SU-DHL-6 (cell line): Measurements from ENCODE around the gene SORCS2.

ENCODE experiments used
- H2AFZ ChIP-seq: fragments of 200-600 bp; sonication (generic); 2 replicates; pipeline ENCODE4 v1.6.1; 2014; ENCODE audit warnings: low read depth, mild to moderate bottlenecking, moderate library complexity, mixed read lengths, antibody characterized with exemption, low read length; ENCODE audit not compliant: severe bottlenecking
- H3F3A ChIP-seq: fragments of 200-600 bp; shearing (Covaris generic); 2 replicates; pipeline ENCODE4 v1.6.0; 2016; ENCODE audit warnings: antibody characterized with exemption, mild to moderate bottlenecking; ENCODE audit not compliant: insufficient read depth
- H3K27ac ChIP-seq: fragments of 200-600 bp; sonication (generic); 2 replicates; pipeline ENCODE4 v1.5.1; 2016; ENCODE audit warnings: low read depth, mild to moderate bottlenecking, low read length, moderate library complexity, mixed read lengths
- H3K27me3 ChIP-seq: fragments of 200-600 bp; sonication (generic), shearing (Covaris generic); 2 replicates; pipeline ENCODE4 v1.6.0; 2014; ENCODE audit warnings: mild to moderate bottlenecking, low read length
- H3K36me3 ChIP-seq: fragments of 200-600 bp; sonication (generic); 2 replicates; pipeline ENCODE4 v1.6.1; 2014; ENCODE audit warnings: mild to moderate bottlenecking, low read length, mixed read lengths
- H3K4me2 ChIP-seq: fragments of 300-600, 200-600 bp; shearing (Covaris generic), sonication (generic); 2 replicates; pipeline ENCODE4 v1.6.0; 2014; ENCODE audit warnings: low read length, low read depth, mild to moderate bottlenecking; ENCODE audit not compliant: poor library complexity, severe bottlenecking
- H3K4me3 ChIP-seq: fragments of 200-600 bp; sonication (generic); 2 replicates; pipeline ENCODE4 v1.5.1; 2014; ENCODE audit warnings: antibody characterized with exemption, low read length, mild to moderate bottlenecking, mixed read lengths; ENCODE audit not compliant: insufficient read depth, poor library complexity, severe bottlenecking
- H3K79me2 ChIP-seq: fragments of 200-600 bp; sonication (generic); 2 replicates; pipeline ENCODE4 v1.6.1; 2014; ENCODE audit warnings: mild to moderate bottlenecking, low read length, moderate library complexity; ENCODE audit not compliant: insufficient read depth
- H3K9ac ChIP-seq: fragments of 200-600 bp; sonication (generic); 2 replicates; pipeline ENCODE4 v1.7.0; 2014; ENCODE audit warnings: mild to moderate bottlenecking, low read length
- H3K9me2 ChIP-seq: fragments of 200-600 bp; sonication (generic); replicated peaks from 2 replicates; pipeline ENCODE4 v1.6.1; 2014; ENCODE audit warnings: low read length; ENCODE audit not compliant: insufficient read depth
- H3K9me3 ChIP-seq: fragments of 200-600 bp; sonication (generic); 2 replicates; pipeline ENCODE4 v1.6.1; 2014; ENCODE audit warnings: low read length, mixed read lengths; ENCODE audit not compliant: insufficient read depth
- H4K20me1 ChIP-seq: fragments of 200-600 bp; sonication (generic); 2 replicates; pipeline ENCODE4 v1.6.1; 2014; ENCODE audit warnings: low read depth, mild to moderate bottlenecking, antibody characterized with exemption, low read length, moderate library complexity, mixed read lengths
- CTCF ChIP-seq: fragments of 200-600 bp; sonication (generic); IDR thresholded peaks from one replicate; pipeline ENCODE4 v1.5.1; 2017; ENCODE audit warnings: antibody characterized with exemption, mild to moderate bottlenecking, low read length, moderate library complexity; ENCODE audit not compliant: insufficient read depth, poor library complexity, severe bottlenecking
- EZH2phosphoT487 ChIP-seq: fragments of 200-600 bp; sonication (generic), shearing (Covaris generic); conservative IDR thresholded peaks from 2 replicates; pipeline ENCODE4 v1.6.1; 2018; ENCODE audit warnings: mild to moderate bottlenecking, antibody characterized with exemption, low read length, moderate library complexity, mixed read lengths

The SORCS2 gene

GRCh38 chr4:7536876-7537275, 344.5 kb downstream of the SORCS2 start:
- Histone ChIP-seq H3K4me2 (no peak overlapping the region), H3K79me2 (no peaks in the 10 kb centered on the region), H3F3A (no peaks in the 10 kb centered on the region), H3K9me2 (no peaks in the 10 kb centered on the region), H3K4me3 (no peak overlapping the region), H4K20me1 (no peaks in the 10 kb centered on the region), H3K9ac (no peak overlapping the region), H3K27me3 (no peaks in the 10 kb centered on the region), H3K9me3 (no peaks in the 10 kb centered on the region), H2AFZ (no peak overlapping the region), H3K27ac (no peak overlapping the region), H3K36me3 (no peaks in the 10 kb centered on the region)
- TF ChIP-seq CTCF, result no peak
- no peak for TF ChIP-seq EZH2phosphoT487

DNA sequence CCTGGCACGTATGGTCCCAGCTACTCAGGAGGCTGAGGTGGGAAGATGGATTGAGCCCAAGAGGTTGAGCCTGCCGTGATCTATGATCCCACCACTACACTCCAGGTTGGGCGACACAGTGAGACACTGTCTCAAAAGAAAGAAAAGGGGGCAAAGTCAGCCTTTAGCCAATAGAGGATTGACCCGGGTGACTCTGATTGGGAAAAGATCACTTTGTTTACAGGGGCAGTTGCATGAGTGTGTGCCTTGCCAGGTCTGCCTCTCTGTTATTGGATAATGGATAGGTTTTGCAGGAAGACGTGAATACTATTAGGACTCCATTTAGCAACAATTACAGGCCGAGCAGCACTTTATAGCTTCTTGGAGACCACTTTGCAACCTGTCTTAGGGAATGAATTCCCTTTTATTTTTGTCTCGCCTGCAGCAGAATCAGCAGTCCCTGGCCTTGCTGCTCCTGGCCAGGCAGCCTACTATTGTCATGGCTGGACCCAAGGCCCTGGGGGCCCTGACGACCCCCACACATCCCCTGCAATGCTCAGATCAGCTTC, 345.6 kb downstream of the SORCS2 start:
- Histone ChIP-seq H3K4me2 (no peak overlapping the region), H2AFZ (no peak overlapping the region)

GRCh38 chr4:7538518-7538917, 346.2 kb downstream of the SORCS2 start:
- Histone ChIP-seq H2AFZ (no peak overlapping the region), H3K4me2 (no peak overlapping the region)

More for the DNA sequence above, 345.6 kb downstream of the SORCS2 start:
- Histone ChIP-seq H3F3A (no peaks in the 10 kb centered on the region), H3K36me3 (no peaks in the 10 kb centered on the region), H3K4me3 (no peak overlapping the region), H4K20me1 (no peaks in the 10 kb centered on the region), H3K27me3 (no peaks in the 10 kb centered on the region), H3K9ac (no peak overlapping the region), H3K79me2 (no peaks in the 10 kb centered on the region), H3K9me2 (no peaks in the 10 kb centered on the region), H3K9me3 (no peaks in the 10 kb centered on the region), H3K27ac (no peak overlapping the region)
- TF ChIP-seq CTCF (no peak), EZH2phosphoT487 (no peak)

More at GRCh38 chr4:7538518-7538917, 346.2 kb downstream of the SORCS2 start:
- H3F3A ChIP-seq, result no peaks in the 10 kb centered on the region
- TF ChIP-seq EZH2phosphoT487 (no peak), CTCF (no peak)
- H3K9ac ChIP-seq, result no peak overlapping the region
- no peak overlapping the region for H3K27ac ChIP-seq
- H4K20me1 ChIP-seq, result no peaks in the 10 kb centered on the region
- H3K9me3 ChIP-seq, result no peaks in the 10 kb centered on the region
- H3K36me3 ChIP-seq, result no peaks in the 10 kb centered on the region
- no peak overlapping the region for H3K4me3 ChIP-seq
- H3K79me2 ChIP-seq, result no peaks in the 10 kb centered on the region
- no peaks in the 10 kb centered on the region for H3K27me3 ChIP-seq
- no peaks in the 10 kb centered on the region for H3K9me2 ChIP-seq
